Measurements from ENCODE around the gene KRT72.

The KRT72 gene

GRCh38 chr12:52600941-52601481, at the start of gene KRT72:
Gene KRT72 (minus strand): TSS chr12:52601463. CDS start chr12:52601452, 11 bp downstream.
- H3K27ac ChIP-seq (ENCODE audit: low read length), result no peak within 1 kb of the TSS
- H3K9ac ChIP-seq (ENCODE audit: low read depth, low read length), result no peak within 1 kb of the TSS
- no peaks in the 10 kb centered on the region for H3K4me1 ChIP-seq (ENCODE audit: insufficient read depth, low read length)
- H3K4me3 ChIP-seq (ENCODE audit: low read length), result no peak within 1 kb of the TSS
- H3K27me3 ChIP-seq (ENCODE audit: insufficient read depth, low read length), result no peaks in the 10 kb centered on the region; the same call in 1 of the 2 replicates
- H3K36me3 ChIP-seq (ENCODE audit: insufficient read depth, low read depth, low read length), result no peaks in the 10 kb centered on the region
- no peaks in the 10 kb centered on the region for H3K9me3 ChIP-seq (ENCODE audit: insufficient read depth, low read depth, low read length)

- H3K9me3 ChIP-seq (ENCODE audit: insufficient read depth, low read depth, low read length), result no peaks in the 10 kb centered on the region; the same call in 1 of the 2 replicates
- no peaks in the 10 kb centered on the region for H3K4me1 ChIP-seq (ENCODE audit: insufficient read depth, low read length)
- H3K36me3 ChIP-seq (ENCODE audit: insufficient read depth, low read depth, low read length), result no peaks in the 10 kb centered on the region
- no peak overlapping the region for H3K9ac ChIP-seq (ENCODE audit: low read depth, low read length)
- no peak overlapping the region for H3K27ac ChIP-seq (ENCODE audit: low read length)
- no peak overlapping the region for H3K4me3 ChIP-seq (ENCODE audit: low read length)
- H3K27me3 ChIP-seq (ENCODE audit: insufficient read depth, low read length), result no peaks in the 10 kb centered on the region
Observed at GRCh38 chr12:52650520-52651081, 49.3 kb upstream of the KRT72 start.

GRCh38 chr12:52649066-52649465, 47.8 kb upstream of the KRT72 start:
- Histone ChIP-seq H3K4me1 (ENCODE audit: insufficient read depth, low read length) (no peaks in the 10 kb centered on the region), H3K9me3 (ENCODE audit: insufficient read depth, low read depth, low read length) (no peaks in the 10 kb centered on the region; the same call in 1 of the 2 replicates), H3K27me3 (ENCODE audit: insufficient read depth, low read length) (no peaks in the 10 kb centered on the region; the same call in 1 of the 2 replicates), H3K4me3 (ENCODE audit: low read length) (no peak overlapping the region), H3K27ac (ENCODE audit: low read length) (no peak overlapping the region), H3K36me3 (ENCODE audit: insufficient read depth, low read depth, low read length) (no peaks in the 10 kb centered on the region), H3K9ac (ENCODE audit: low read depth, low read length) (no peak overlapping the region)

GRCh38 chr12:52648012-52648550, 46.8 kb upstream of the KRT72 start:
- no peaks in the 10 kb centered on the region; the same call in 1 of the 2 replicates for H3K27me3 ChIP-seq (ENCODE audit: insufficient read depth, low read length)
- no peaks in the 10 kb centered on the region for H3K36me3 ChIP-seq (ENCODE audit: insufficient read depth, low read depth, low read length)
- H3K27ac ChIP-seq (ENCODE audit: low read length), result no peak overlapping the region
- H3K4me3 ChIP-seq (ENCODE audit: low read length), result no peak overlapping the region
- no peaks in the 10 kb centered on the region for H3K4me1 ChIP-seq (ENCODE audit: insufficient read depth, low read length)
- H3K9me3 ChIP-seq (ENCODE audit: insufficient read depth, low read depth, low read length), result no peaks in the 10 kb centered on the region; the same call in 1 of the 2 replicates
- no peak overlapping the region for H3K9ac ChIP-seq (ENCODE audit: low read depth, low read length)

- Histone ChIP-seq H3K4me1 (ENCODE audit: insufficient read depth, low read length) (no peaks in the 10 kb centered on the region), H3K4me3 (ENCODE audit: low read length) (no peak overlapping the region), H3K9me3 (ENCODE audit: insufficient read depth, low read depth, low read length) (no peaks in the 10 kb centered on the region; the same call in 1 of the 2 replicates), H3K27me3 (ENCODE audit: insufficient read depth, low read length) (no peaks in the 10 kb centered on the region; the same call in 1 of the 2 replicates), H3K9ac (ENCODE audit: low read depth, low read length) (no peak overlapping the region), H3K27ac (ENCODE audit: low read length) (no peak overlapping the region), H3K36me3 (ENCODE audit: insufficient read depth, low read depth, low read length) (no peaks in the 10 kb centered on the region)
Observed at GRCh38 chr12:52647601-52648000, 46.3 kb upstream of the KRT72 start.

- no peaks in the 10 kb centered on the region for H3K36me3 ChIP-seq (ENCODE audit: insufficient read depth, low read depth, low read length)
- no peak overlapping the region for H3K27ac ChIP-seq (ENCODE audit: low read length)
- no peaks in the 10 kb centered on the region for H3K4me1 ChIP-seq (ENCODE audit: insufficient read depth, low read length)
- no peak overlapping the region for H3K4me3 ChIP-seq (ENCODE audit: low read length)
- H3K9me3 ChIP-seq (ENCODE audit: insufficient read depth, low read depth, low read length), result no peaks in the 10 kb centered on the region
- no peaks in the 10 kb centered on the region; the same call in 1 of the 2 replicates for H3K27me3 ChIP-seq (ENCODE audit: insufficient read depth, low read length)
- H3K9ac ChIP-seq (ENCODE audit: low read depth, low read length), result no peak overlapping the region
Observed at GRCh38 chr12:52646613-52647012, 45.4 kb upstream of the KRT72 start.

GRCh38 chr12:52645982-52646381, 44.7 kb upstream of the KRT72 start:
- Histone ChIP-seq H3K36me3 (ENCODE audit: insufficient read depth, low read depth, low read length) (no peaks in the 10 kb centered on the region), H3K4me3 (ENCODE audit: low read length) (no peak overlapping the region), H3K27me3 (ENCODE audit: insufficient read depth, low read length) (no peaks in the 10 kb centered on the region; the same call in 1 of the 2 replicates), H3K4me1 (ENCODE audit: insufficient read depth, low read length) (no peaks in the 10 kb centered on the region), H3K9ac (ENCODE audit: low read depth, low read length) (no peak overlapping the region), H3K27ac (ENCODE audit: low read length) (no peak overlapping the region), H3K9me3 (ENCODE audit: insufficient read depth, low read depth, low read length) (no peaks in the 10 kb centered on the region)

- no peaks in the 10 kb centered on the region for H3K36me3 ChIP-seq (ENCODE audit: insufficient read depth, low read depth, low read length)
- H3K4me1 ChIP-seq (ENCODE audit: insufficient read depth, low read length), result no peaks in the 10 kb centered on the region
- H3K4me3 ChIP-seq (ENCODE audit: low read length), result no peak overlapping the region
- H3K27me3 ChIP-seq (ENCODE audit: insufficient read depth, low read length), result no peaks in the 10 kb centered on the region; the same call in 1 of the 2 replicates
- no peaks in the 10 kb centered on the region for H3K9me3 ChIP-seq (ENCODE audit: insufficient read depth, low read depth, low read length)
- H3K9ac ChIP-seq (ENCODE audit: low read depth, low read length), result no peak overlapping the region
- no peak overlapping the region for H3K27ac ChIP-seq (ENCODE audit: low read length)
Observed at GRCh38 chr12:52645120-52645761, 44.0 kb upstream of the KRT72 start.

- H3K36me3 ChIP-seq (ENCODE audit: insufficient read depth, low read depth, low read length), result no peaks in the 10 kb centered on the region
- no peaks in the 10 kb centered on the region for H3K4me1 ChIP-seq (ENCODE audit: insufficient read depth, low read length)
- H3K4me3 ChIP-seq (ENCODE audit: low read length), result no peak overlapping the region
- no peaks in the 10 kb centered on the region; the same call in 1 of the 2 replicates for H3K27me3 ChIP-seq (ENCODE audit: insufficient read depth, low read length)
- no peaks in the 10 kb centered on the region for H3K9me3 ChIP-seq (ENCODE audit: insufficient read depth, low read depth, low read length)
- no peak overlapping the region for H3K27ac ChIP-seq (ENCODE audit: low read length)
- H3K9ac ChIP-seq (ENCODE audit: low read depth, low read length), result no peak overlapping the region
Observed at GRCh38 chr12:52644078-52644415, 42.8 kb upstream of the KRT72 start.

- Histone ChIP-seq H3K36me3 (ENCODE audit: insufficient read depth, low read depth, low read length) (no peaks in the 10 kb centered on the region), H3K9ac (ENCODE audit: low read depth, low read length) (no peak overlapping the region), H3K4me1 (ENCODE audit: insufficient read depth, low read length) (no peaks in the 10 kb centered on the region), H3K9me3 (ENCODE audit: insufficient read depth, low read depth, low read length) (no peaks in the 10 kb centered on the region), H3K4me3 (ENCODE audit: low read length) (no peak overlapping the region), H3K27me3 (ENCODE audit: insufficient read depth, low read length) (no peaks in the 10 kb centered on the region; the same call in 1 of the 2 replicates), H3K27ac (ENCODE audit: low read length) (no peak overlapping the region)
Observed at GRCh38 chr12:52643233-52644077, 42.2 kb upstream of the KRT72 start.

- no peak overlapping the region for H3K4me3 ChIP-seq (ENCODE audit: low read length)
- no peaks in the 10 kb centered on the region for H3K36me3 ChIP-seq (ENCODE audit: insufficient read depth, low read depth, low read length)
- H3K9me3 ChIP-seq (ENCODE audit: insufficient read depth, low read depth, low read length), result no peaks in the 10 kb centered on the region
- no peak overlapping the region for H3K9ac ChIP-seq (ENCODE audit: low read depth, low read length)
- H3K27me3 ChIP-seq (ENCODE audit: insufficient read depth, low read length), result no peaks in the 10 kb centered on the region; the same call in 1 of the 2 replicates
- no peaks in the 10 kb centered on the region for H3K4me1 ChIP-seq (ENCODE audit: insufficient read depth, low read length)
- no peak overlapping the region for H3K27ac ChIP-seq (ENCODE audit: low read length)
Observed at GRCh38 chr12:52641468-52641867, 40.2 kb upstream of the KRT72 start.

Measured in iPS-20b (cell line).